SW 1271 (cell line): Measurements from ENCODE around the gene TCF12.

ENCODE experiments used
- DNase-seq, 2 experiments: peaks; one replicate each; lab custom pipeline; 2025; lab: John Stamatoyannopoulos, UW

Gene TCF12

DNA sequence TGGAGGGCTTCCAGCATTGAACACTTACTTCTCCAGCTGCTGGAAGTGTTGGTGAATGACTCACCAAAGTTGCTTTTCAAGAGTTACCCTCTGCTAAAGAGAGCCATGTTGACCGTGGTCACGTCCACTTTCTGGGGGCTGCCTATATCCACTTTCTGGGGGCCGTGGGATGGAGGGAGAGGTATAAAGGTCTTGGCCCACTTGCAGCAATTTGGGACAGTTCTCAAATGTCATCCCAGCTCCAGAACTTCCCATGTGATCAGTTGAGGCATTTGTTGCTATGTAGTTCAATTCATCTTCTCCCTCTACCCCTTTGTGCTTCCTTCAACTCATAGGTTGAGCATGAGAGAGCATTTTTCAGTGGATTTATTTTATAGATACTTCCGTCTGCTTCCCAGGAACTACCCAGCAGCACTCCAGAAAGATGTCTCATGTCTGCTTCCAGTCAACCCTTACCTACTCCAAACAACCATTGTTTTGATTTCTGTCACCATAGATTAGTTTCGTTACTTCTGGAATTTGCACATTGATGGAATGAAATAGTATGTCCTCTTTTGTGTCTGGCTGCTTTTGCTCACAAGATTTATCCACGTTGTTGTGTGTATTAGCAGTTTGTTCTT lies 130.6 kb downstream of the TCF12 start:
- DNase-seq, result no peak

DNA sequence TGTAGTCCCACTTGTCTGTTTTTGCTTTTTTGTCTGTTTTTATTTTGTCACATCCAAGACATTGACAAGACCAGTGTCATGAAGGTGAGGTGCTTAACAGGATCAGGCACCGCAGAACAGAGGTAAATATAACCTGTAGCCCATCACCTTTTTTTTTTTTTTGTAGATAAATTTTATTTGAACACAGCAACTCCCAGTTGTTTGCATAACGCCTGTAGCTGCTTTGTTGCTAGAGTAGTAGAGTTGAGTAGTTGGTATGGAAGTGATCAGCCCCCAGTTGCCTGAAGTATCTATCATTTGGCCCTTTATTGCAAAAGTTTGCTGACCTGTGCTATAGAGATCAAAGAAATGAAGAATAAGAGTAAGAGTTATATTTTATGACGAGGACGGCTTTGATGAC lies 135.0 kb downstream of the TCF12 start:
- DNase-seq, result no peak

DNA sequence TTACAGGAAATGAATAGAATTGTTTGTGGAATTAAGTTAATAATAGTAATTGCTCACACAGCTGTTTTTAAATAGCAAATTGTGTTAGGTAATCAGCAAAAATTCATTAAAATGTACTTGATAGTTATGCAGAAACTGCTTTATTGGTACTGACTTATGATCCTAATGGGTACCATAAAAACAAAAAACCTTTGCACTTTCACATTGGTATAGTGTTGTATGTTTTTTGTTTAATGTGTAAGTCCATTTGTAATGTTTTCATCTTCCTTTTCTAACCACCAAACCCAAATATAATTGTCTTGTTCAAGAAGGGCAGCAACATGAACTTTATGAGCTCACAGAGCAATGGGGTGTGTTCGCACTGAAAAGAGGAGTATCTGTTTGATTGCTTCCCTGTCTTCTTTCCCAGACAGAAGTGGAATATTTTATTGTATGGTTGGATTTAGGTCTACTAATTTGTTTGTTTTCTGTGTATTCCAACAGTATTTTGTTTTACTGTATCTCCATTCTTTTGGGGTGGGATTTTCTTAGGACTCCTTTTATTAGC lies 135.8 kb downstream of the TCF12 start:
- no peak for DNase-seq

DNA sequence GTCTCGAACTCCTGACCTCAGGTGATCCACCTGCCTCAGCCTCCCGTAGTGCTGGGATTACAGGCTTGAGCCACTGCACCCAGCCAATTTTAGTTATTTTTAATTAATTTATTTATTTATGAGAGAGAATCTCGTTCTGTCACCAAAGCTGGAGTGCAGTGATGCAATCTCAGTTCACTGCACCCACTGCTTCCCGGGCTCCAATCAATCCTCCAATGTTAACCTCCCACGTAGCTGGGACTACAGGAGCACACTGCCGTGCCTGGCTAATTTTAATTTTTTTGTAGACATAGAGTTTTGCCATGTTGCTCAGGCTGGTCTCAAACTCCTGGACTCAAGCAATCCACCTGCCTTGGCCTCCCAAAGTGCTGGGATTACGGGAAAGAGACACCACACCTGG lies 137.9 kb downstream of the TCF12 start:
- DNase-seq, result no peak

DNA sequence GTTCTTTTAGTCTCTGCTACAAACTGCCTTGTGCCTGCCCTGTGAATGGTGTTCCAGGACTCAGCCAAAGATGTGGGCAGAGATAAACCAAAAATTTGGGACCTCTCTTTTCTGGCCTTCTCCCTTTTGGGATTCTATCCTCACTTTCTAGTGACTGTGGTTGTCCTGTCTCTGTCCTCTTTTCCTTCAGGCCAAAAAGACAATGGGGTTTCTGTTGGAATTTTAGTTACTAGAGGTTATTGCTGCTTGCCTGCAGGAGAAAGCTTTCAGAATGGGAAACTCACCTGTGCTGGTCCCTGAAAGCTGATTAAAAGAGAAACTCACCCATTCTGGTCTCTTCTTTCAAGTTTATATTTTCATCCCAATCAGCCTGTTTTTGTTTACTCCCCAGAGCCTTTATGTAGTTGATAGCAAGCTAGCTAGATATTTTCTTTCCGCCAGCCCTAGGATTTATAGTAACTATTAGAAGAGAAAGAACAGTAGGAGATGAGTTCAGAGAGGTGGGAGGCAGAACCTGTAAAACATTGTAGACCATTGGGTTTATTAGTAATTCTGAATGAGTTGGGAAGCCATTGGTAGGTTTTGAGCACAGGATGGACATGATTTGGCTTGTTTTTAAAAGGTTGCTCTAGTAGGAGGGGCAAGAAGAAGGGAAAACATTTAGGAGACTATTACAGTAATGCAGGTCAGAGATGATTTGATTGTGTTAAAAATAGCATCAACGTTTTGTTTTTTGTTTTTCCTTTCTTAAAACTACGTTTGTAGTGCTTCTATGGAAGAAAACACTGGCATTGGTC lies 138.9 kb downstream of the TCF12 start:
- DNase-seq, result no peak

DNA sequence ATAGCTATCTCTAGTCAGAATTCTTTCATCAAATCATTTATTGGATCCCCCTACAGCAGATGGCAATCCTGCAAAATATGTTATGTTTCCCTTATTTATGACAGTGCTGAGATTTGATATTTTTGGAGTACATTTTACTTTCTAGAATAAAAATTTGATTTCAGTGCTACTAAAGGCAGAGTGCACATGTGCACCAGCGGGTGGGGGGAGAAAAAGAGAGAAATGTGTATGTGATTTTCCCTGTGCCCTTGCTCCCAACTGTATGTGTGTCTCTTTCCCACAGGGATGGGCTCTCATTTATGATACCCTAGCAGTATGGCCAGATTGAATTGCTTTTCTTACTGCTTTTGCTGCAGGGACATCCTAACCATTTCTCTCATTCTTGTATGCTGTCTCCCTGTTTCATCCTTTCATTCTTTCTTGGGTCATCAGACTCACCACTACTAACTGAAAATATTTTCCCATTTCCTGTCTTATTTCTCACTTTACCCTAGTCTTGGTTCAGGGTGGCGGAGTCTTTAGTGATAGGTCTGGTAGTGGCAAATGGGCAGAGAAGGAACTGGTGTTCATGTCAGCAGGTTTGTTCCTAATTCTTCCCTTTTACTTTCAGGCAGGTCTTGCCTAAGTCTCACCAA lies 140.7 kb downstream of the TCF12 start:
- no peak for DNase-seq

DNA sequence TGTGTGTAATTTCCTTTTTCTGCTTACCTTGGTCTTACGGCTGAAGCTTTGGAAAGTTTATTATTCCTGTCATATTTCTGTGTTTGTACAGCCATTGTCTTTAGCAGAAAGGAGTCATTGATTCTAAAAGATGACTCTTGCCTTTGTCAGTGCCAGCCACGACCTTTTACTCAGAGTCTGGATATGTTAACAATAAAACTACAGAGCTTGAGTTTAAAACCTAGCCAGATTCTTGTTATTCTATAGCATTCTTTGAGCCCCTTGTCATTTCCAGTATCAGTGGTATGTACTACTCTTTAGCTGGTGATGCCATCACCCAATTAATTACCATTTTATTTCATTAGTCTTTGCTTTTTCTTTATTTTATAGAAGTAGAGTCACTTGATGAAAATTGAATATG lies 142.4 kb downstream of the TCF12 start:
- DNase-seq, result peak; percentile 69 to 81

DNA sequence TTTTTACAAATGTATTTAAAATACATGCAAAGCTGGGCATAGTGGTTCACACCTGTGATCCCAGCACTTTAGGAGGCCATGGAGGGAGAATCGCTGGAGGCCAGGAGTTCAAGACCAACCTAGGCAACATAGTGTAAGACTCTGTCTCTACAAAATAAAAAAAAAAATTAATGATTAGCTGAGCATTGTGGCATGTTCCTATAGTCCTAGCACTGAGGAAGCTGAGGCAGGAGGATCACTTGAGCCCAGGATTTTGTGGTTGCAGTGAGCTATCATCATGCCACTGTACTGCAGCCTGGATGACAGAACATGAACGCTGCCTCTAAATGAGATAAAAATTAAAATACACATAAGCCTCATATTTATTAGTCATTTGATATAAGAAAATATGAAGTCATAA lies 142.8 kb downstream of the TCF12 start:
- DNase-seq, result no peak

DNA sequence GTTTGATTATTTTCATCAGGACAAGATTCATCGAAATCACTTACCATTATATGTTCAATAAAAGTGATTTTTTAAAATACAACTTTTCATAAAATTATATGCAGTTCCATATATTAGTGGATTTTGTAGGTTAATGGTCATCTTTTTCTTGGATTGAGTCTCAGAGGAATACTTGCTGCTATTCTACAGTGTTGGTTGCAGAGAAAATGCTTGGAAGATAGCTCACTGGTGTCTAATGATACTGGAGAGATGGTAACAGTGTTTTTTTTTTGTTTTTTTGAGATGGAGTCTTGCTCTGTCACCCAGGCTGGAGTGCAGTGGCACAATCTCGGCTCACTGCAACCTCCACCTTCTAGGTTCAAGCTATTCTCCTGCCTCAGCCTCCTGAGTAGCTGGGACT lies 143.3 kb downstream of the TCF12 start:
- DNase-seq, result no peak

DNA sequence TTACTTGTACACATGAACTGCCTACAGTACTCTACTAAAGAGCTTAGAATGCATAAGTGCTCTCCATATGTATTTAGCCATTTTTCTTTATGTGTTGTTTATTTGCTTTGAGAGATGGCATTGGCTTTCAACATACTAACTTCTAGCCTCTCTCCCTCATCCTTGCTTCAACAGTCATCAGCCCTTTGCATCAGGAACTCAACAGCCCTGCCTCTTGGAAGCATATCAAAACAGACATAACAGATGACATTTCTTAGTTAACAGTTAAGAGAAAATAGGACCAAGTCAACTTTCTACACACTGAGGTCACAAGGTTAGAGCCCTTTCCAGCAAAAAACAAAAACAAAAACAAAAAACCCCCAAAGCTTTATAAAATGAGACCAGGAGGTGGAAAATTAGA lies 145.6 kb downstream of the TCF12 start:
- DNase-seq, result no peak

DNA sequence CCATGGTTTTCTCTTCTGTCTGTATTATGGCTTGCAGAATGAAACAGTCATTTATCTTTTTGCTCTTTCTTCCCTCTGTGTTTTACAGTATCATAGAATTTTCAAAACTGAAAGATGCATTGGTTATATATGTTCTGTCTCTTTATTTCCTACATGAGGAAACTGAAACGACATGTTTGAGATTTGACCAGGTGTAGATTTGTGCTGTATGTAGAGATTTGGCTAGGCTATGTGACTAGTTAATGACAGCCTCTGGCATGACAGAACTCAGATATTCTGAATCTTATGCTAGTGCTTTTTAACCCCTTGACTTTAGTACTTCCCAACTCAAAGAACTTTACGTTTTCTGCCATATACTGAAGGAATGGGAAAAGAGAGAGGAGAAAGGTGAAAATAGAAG lies 151.0 kb downstream of the TCF12 start:
- no peak for DNase-seq

DNA sequence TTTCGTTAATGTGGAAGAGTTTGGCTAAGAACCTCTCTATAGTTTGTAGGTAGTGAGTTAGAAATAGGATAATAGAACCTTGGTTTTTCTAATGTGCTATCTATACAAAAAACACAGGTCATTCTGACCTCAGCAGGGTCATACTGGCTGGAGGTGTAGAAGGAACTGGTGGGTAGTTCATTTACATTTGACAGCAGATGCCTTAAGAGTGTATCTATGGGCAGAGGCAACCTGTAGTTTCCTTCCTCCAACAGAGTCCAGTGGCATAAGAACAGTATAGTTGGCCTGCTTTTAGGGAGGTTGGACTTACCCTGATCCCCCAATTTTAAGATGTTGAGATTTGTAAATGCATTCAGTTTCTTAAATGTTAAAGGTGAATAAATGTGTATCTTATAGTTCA lies 152.2 kb downstream of the TCF12 start:
- DNase-seq, result no peak

DNA sequence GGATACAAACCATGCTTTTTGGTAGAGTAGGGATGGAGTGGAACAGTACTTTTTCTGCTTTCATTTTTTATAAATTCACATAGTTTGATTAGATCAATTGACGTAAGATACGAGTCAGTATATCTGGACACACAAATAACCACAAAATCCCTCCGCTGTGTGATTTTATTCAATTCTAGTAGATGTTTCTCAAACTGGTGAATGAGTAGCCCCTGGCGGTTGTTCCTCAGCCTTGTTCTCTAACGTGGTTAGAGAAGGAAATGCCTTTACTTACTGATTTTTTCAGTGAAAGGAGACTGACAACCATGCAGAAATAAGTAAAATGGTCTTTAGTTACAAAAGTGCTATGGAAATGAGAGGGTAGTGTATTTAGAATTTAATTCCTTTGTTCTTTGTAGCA lies 161.0 kb downstream of the TCF12 start:
- no peak for DNase-seq

DNA sequence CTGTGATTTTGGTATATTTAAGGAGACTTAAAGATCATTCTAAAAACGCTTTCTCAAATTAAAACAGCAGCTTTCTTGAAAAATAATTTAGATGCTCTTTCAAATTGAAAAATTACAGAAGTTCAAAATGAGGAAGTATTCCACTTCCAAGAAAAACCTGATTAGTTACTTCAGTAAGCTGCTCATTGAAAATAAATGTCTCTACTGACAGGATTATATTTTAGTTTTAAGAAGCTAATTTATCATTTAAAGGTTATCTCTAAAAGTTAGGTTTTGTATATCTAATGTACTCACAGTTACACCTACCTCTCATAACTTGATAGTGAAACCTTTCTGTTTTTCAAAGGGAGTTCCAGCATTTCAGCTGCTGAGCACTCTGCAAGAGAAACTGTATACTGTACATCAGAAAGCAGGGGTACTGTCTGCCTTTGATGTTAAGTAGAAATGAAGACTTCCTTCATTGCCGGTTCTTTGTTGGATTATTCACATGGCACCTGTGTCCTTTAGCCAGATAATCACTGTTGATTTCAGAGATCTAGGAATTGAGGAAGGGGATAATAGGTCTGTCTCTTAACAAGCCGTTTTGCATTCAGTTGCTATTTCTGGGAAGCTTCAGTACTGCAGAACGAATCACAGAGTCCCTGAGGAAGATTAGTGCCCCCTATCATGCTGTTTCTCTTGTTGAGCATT lies 161.6 kb downstream of the TCF12 start:
- DNase-seq, result no peak

DNA sequence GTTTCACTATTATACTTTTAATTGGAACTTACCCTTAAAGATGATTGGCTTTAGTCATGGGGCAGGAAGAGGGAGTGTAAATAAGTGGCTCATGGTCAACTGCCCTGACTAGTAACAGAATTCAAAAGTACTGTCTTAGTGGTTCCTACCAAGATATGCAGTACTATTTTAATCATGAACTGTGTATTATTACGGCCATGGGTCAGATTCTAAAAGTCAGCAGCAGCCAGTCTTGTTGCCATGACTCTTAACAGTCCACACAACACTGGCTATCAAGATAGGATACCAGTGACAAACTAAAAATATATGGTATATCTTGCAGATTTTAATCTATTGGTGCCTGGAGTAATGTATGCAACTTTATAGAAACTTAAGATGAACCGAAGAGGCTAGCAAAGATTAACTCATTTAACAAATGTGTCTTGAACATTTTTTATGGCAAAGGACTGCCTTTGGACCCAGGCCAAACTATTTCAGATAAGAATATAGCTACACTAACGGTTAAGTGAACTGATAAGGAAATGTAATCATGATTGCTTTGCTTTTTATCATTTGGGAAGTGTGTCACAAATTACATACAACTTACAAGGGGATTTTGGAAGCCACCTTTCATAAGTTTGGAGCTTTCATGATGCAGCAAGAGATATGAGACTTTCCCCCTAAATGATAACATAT lies 163.7 kb downstream of the TCF12 start:
- DNase-seq, result no peak

DNA sequence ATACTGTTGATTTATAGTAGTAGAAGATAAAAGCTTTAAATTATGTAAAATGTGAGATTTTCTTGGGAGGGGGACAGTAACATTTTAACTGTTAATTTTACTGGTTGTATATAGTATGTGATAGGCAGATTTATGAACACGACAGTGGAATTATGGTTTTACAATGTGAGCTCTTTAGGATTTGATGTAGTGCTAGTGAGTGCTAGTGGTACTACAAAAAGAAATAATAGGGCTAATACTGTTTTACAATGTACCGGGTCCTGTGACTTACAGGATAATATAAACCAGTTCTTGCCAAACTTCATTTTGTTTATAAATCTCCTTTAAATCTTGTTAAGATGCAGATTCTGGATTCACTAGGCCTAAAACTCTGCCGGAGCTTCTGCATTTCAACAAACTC lies 165.7 kb downstream of the TCF12 start:
- DNase-seq, result no peak

DNA sequence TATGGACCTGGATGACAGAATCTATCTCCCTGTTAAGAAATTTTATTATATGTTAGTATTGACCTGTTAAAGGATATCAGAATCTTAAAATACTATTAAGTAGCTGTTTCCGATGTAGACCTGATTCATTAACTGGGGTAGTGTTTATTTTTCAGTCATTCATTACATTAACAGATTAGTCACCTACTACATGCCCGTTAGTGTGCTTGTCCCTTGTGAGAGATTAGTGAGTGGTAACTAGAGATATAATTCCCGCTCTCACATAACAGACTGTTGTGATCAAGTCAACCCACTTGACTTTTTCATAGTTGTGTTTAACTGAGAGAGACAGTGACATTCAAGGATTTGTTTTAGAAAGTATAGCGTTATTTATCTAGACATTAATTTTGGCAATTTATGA lies 166.8 kb downstream of the TCF12 start:
- DNase-seq, result no peak

DNA sequence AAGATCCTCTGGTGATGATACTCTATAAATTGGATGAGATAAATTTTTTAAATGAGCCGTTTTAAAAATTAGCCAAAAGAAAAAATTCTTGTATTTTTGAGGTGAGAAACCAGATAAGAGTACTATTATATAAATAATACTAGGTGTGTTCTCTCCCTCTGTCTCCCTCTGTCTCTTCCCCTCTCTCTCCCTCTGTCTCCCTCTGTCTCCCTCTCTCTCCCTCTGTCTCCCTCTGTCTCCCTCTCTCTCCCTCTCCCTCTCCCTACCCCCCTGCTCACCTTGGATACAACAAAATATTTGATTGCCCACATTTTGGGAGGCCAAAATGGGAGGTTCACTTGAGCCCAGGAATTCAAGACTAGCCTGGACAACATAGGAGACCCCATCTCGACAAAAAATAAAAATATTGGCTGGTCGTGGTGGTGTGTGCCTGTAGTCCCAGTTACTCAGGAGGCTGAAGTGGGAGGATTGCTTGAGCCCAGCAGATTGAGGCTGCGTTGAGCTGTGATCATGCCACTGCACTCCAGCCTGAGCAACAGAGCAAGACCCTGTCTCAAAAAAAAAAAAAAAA lies 168.5 kb downstream of the TCF12 start:
- DNase-seq, result no peak

DNA sequence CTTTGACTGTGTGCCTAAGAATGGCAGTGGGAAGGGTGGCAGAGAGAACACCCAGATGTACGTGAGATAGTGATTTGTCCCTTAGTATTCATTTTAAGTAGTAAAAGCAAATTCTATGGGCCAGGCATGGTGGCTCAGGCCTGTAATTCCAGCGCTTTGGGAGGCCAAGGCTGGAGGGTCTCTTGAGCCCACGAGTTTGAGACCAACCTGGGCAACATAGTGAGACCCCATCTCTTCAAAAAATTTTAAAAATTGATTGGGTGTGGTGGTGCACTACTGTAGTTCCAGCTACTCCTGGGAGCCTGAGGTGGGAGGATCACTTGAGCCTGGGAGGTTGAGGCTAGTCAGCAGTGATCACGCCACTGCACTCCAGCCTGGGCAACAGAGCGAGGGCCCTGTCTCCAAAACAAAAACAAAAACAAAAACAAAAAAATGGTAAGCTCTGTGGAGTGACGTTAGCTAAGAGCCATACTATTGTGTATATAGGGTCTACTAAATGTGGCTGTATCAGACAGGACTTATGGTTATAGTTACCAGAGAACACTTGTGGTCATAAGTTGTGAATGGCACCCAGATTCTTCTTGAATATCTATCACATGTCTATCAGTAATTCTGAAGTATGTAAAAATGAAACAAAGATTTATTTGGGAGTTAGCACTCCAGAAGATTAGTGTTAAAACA lies 171.5 kb downstream of the TCF12 start:
- DNase-seq, result no peak

DNA sequence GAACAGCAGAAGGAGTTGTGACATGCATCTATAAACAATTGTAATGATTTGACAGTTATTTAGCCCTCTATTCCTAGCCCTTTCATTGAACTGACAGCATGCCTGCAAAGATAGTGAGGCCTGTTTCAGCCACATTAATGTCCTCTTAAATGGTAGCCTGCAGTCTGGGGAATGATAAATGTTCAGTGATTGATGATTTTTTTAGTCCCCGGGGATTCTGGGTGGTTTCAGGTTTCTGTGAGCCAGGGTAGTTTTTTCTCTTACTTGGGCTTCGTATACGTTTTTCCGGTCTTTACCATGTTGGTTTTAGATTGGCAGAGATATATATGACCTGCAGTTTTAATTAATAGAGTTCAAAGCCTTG lies 172.0 kb downstream of the TCF12 start:
- no peak for DNase-seq

DNA sequence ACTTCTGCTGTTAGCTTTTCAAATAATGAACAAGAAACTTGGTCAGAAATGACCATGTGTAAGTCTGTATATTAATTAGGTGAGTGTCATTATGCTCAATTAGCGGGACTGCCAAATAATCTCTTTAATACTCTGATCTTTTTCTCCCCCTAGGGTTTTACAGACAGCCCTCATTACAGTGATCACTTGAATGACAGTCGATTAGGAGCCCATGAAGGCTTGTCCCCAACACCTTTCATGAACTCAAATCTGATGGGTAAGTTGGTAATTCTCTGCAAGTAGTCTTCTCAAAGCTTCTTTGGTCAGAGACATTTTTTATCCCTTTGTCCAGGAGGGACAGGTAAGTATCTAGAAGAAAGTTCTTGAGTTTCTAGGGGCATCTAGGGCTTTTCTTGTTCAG lies 173.2 kb downstream of the TCF12 start:
- DNase-seq, result no peak
